ENCODE measurements around the gene PTGES2.
"Not testable (repeated sequence)": the region's sequence is repeated elsewhere in the genome, so short reads cannot be mapped to it uniquely, and the experiment has no call there.

Gene PTGES2

DNA sequence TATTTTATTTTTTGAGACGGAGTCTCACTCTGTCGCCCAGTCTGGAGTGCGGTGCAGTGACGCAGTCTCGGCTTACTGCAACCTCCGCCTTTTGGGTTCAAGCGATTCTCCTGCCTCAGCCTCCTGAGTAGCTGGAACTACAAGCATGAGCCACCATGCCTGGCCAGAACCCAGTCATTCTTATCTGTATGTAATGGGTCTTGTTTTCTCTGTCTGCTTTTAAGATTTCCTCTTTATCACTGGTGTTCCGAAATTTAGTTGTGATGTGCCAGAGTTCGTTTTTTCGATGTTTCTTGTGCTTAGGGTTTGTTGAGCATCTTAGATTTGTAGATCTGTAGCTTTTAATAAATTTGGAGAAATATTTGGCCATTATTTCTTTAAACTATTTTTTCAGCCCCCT, 40.3 kb downstream of the PTGES2 start:
- no peak for DNase-seq (ENCODE audit: low spot score)

DNA sequence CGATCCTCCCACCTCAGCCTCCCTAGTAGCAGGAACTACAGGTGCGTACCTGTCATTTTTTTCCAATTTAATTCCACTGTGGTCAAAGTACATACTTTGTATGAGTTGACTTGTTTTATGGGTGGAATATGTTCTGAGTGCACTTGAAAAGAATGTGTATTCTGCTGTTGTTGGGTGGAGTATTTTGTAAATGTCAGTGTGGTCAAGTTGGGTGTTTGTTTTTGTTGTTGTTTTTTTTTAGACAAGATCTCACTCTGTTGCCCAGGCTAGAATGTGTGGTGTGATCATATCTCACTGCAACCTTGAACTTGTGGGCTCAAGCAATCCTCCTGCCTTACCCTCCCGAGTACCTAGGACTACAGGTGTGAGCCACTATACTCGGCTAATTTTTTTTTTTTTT, 41.6 kb downstream of the PTGES2 start:
- no peak for DNase-seq (ENCODE audit: low spot score)

- DNase-seq (ENCODE audit: low spot score): no peak
Measured at GRCh38 chr9:128084746-128085145, 42.8 kb downstream of the PTGES2 start.

DNA sequence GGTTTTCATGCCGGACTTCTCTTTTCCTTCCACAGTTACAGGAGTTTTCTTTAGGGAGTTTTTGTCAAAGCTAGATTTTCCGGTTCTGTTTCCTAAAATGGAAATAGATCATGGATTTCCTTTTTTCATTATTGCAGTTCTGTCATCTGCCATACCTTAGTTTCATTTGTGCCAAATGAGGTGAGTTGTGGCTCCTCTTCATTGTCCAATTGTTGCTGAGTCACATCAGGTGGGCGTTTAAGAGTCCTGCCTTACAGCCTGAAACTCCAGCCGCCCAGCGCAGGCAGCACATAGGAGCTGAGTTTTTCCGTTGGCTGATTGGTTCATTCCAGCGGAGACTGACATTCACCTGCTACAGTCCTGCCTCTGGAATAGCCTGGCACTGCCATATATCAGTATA, 45.4 kb downstream of the PTGES2 start:
- peak; percentile 25 for DNase-seq (ENCODE audit: low spot score)

GRCh38 chr9:128081056-128081455, 46.5 kb downstream of the PTGES2 start:
- no peak for DNase-seq (ENCODE audit: low spot score)

DNA sequence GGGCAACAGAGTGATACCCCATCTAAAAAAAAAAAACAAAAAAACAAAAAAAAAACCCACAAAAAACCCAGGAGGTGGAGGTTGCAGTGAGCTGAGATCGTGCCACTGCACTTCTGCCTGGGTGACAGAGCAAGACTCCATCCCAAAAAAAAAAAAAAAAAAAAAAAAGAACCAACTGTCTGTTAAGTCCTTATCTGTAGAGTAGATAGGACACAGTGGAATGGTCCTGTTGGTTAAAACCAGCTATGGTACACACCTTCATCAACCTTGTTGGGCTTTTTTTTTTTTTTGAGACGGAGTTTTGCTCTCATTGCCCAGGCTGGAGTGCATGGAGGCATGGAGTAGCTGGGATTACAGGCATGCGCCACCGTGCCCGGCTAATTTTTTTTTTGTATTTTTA, 47.3 kb downstream of the PTGES2 start:
- no peak for DNase-seq (ENCODE audit: low spot score)

GRCh38 chr9:128078504-128079434, 48.8 kb downstream of the PTGES2 start:
- peak; percentile 73 for DNase-seq (ENCODE audit: low spot score)

GRCh38 chr9:128077847-128078503, 49.6 kb downstream of the PTGES2 start:
- peak; percentile 82 for DNase-seq (ENCODE audit: low spot score)

DNA sequence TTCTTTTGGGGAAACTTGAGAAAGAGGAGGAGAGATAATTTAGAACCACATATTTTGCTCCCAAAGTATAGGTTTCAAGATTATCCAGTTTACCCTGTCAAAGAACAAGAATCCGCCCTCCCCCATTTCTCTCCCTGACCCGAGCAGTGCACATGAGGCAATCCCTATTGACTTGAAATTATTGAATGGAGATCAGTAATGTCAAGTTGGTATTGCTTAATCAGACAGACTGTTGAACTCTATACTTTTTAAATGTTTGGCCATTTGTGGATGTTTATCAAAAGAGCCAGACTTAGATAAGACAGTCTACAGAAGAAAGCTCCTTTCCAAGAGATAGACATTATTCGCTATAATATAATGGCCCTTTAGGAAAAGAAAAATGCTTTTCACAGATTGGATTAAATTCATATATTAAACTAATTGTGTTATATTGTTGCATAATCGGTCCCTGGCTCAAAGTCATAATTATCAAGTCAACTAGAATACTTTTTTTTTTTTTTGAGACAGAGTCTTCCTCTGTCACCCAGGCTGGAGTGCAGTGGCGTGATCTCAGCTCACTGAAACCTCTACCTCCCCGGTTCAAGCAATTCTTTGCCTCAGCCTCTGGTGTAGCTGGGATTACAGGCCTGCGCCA, 54.2 kb downstream of the PTGES2 start:
- no peak for DNase-seq (ENCODE audit: low spot score)

DNA sequence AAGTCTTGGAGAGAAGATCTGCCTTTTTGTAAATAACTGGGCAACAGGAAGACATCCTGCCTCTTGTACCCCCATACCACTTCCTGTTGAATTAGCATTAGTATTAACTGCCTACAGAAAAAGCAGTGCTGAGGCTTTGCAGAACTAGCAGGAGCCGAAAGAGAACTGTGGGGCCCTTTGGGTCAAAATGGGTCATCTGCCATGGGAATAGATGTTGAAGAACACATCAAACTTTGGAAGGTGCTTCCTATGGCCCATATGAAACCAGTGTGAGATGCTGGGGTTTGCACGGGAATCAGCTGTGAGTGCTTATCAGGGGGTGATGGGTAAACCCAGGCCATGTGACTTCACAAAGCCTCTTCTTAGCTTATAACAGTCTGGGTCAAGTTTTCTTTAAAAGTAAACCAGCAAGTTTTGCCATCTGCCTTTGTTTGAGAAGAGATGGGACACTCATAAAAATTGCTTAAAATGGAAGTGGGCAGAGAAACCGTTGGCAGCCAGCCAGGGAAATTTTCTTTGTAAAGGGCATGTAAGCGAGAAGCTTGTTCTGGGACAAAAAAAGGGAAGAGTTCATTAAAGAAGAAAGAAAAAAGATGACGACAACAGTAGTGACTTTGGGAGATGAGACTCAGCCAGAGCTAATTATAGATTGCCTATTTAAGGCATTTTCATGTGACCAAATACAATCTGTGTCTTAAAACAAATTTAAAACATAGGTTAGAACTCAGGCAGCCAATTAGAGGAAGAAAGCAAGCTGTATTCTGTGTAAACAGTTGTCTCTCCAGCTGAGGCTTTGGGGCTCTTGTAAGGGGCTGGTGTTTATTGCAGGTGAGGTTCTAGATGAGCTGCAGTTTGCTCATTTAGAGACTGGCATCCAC, 55.1 kb downstream of the PTGES2 start:
- peak; percentile 63 for DNase-seq (ENCODE audit: low spot score)

- not testable (repeated sequence) for DNase-seq (ENCODE audit: low spot score)
Measured at GRCh38 chr9:128071475-128071874, 56.1 kb downstream of the PTGES2 start.

DNA sequence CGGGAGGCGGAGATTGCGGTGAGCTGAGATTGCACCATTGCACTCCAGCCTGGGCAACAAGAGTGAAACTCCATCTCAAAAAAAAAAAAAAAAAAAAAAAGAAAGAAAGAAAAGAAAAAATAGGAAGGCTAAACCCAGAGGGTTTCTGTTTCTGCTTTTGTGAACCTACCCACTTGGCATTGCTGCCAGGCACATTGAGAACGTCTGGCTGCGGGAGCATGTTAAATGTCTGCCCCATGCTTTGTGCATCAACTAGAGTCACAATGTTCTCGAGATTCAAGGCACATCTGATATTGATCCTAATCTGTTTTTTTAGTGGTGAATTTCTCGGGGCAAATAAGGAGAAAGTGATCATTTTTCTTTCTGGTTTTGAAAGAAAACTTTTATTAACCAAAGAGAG, 56.7 kb downstream of the PTGES2 start:
- no peak for DNase-seq (ENCODE audit: low spot score)

All from hematopoietic multipotent progenitor cell treated with erythropoietin and hydrocortisone succinate and interleukin-3 and kit ligand, for 15 days (in vitro differentiated cells).